GM18520 (cell line): Measurements from ENCODE around the gene EDN1.
"Not testable (repeated sequence)": the region's sequence is repeated elsewhere in the genome, so short reads cannot be mapped to it uniquely, and the experiment has no call there.

Experiments
- ATAC-seq: cut with Tn5 transposase; IDR thresholded peaks from one replicate; pipeline ENCODE4 v1.9.1; 2021; ENCODE audit not compliant: unreplicated experiment

EDN1 gene

GRCh38 chr6:12324099-12324498 lies 33.9 kb downstream of the EDN1 start:
- ATAC-seq: no peak

GRCh38 chr6:12324748-12325147 lies 34.6 kb downstream of the EDN1 start:
- no peak for ATAC-seq

GRCh38 chr6:12325872-12326271 lies 35.7 kb downstream of the EDN1 start:
- no peak for ATAC-seq

GRCh38 chr6:12327391-12327790 lies 37.2 kb downstream of the EDN1 start:
- no peak for ATAC-seq

GRCh38 chr6:12327988-12328387 lies 37.8 kb downstream of the EDN1 start:
- ATAC-seq: no peak

GRCh38 chr6:12328701-12329100 lies 38.5 kb downstream of the EDN1 start:
- no peak for ATAC-seq

- ATAC-seq: no peak
Measured at GRCh38 chr6:12331474-12331873, 41.3 kb downstream of the EDN1 start.

- ATAC-seq: no peak
Measured at GRCh38 chr6:12331951-12332749, 42.0 kb downstream of the EDN1 start.

- ATAC-seq: not testable (repeated sequence)
Measured at GRCh38 chr6:12332750-12333079, 42.6 kb downstream of the EDN1 start.

- no peak for ATAC-seq
Measured at GRCh38 chr6:12333128-12333527, 43.0 kb downstream of the EDN1 start.

GRCh38 chr6:12334526-12335130 lies 44.5 kb downstream of the EDN1 start:
- ATAC-seq: no peak

GRCh38 chr6:12335131-12335527 lies 45.0 kb downstream of the EDN1 start:
- no peak for ATAC-seq

GRCh38 chr6:12335717-12336116 lies 45.6 kb downstream of the EDN1 start:
- no peak for ATAC-seq

GRCh38 chr6:12336121-12336971 lies 46.2 kb downstream of the EDN1 start:
- peak; percentile 38 for ATAC-seq

GRCh38 chr6:12339022-12339421 lies 48.9 kb downstream of the EDN1 start:
- ATAC-seq: no peak

GRCh38 chr6:12339808-12340487 lies 49.8 kb downstream of the EDN1 start:
- ATAC-seq: no peak

- no peak for ATAC-seq
Measured at GRCh38 chr6:12340488-12340818, 50.3 kb downstream of the EDN1 start.

GRCh38 chr6:12342664-12343063 lies 52.5 kb downstream of the EDN1 start:
- ATAC-seq: no peak

- no peak for ATAC-seq
Measured at GRCh38 chr6:12343122-12343439, 52.9 kb downstream of the EDN1 start.

- ATAC-seq: no peak
Measured at GRCh38 chr6:12343440-12344162, 53.4 kb downstream of the EDN1 start.

- no peak for ATAC-seq
Measured at GRCh38 chr6:12344296-12344695, 54.1 kb downstream of the EDN1 start.
